GM18951 (cell line): ENCODE results near the gene GNG2.

ENCODE experiments used
- POLR2A ChIP-seq: IDR thresholded peaks from 4 replicates; pipeline ENCODE4 v1.6.1; 2011; ENCODE audit warnings: mild to moderate bottlenecking; ENCODE audit not compliant: insufficient read length, insufficient read depth; ENCODE audit errors: extremely low read depth
- in situ Hi-C: fragments of 300-500 bp; cut with MboI; formaldehyde crosslinking; loops from one replicate; pipeline ENCODE4 v1.12.0; 2022; ENCODE audit warnings: low sequenced_read_pairs, mixed read lengths, inconsistent platforms; ENCODE audit not compliant: unreplicated experiment

GNG2 gene

GRCh38 chr14:52010173-52010693 is 149.8 kb downstream of the GNG2 start:
- in situ Hi-C loops, result no loop called here
- TF ChIP-seq POLR2A, result no peak

- no peak for TF ChIP-seq POLR2A
- in situ Hi-C loops, result no loop called here
Observed at GRCh38 chr14:52011523-52011922, 151.1 kb downstream of the GNG2 start.

GRCh38 chr14:52012635-52013034 is 152.2 kb downstream of the GNG2 start:
- in situ Hi-C loops, result no loop called here
- no peak for TF ChIP-seq POLR2A

GRCh38 chr14:52013984-52014600 is 153.7 kb downstream of the GNG2 start:
- in situ Hi-C loops, result no loop called here
- TF ChIP-seq POLR2A, result no peak

GRCh38 chr14:52014601-52015267 is 154.3 kb downstream of the GNG2 start:
- in situ Hi-C loops, result no loop called here
- no peak for TF ChIP-seq POLR2A

GRCh38 chr14:52015411-52016030 is 155.1 kb downstream of the GNG2 start:
- in situ Hi-C loops, result no loop called here
- TF ChIP-seq POLR2A, result no peak

GRCh38 chr14:52018252-52018651 is 157.8 kb downstream of the GNG2 start:
- no peak for TF ChIP-seq POLR2A
- in situ Hi-C loops, result no loop called here

- TF ChIP-seq POLR2A, result no peak
- in situ Hi-C loops, result no loop called here
Observed at GRCh38 chr14:52018970-52019369, 158.6 kb downstream of the GNG2 start.
